HEK293 (cell line): ENCODE measurements around the gene CCDC63.
A peak's percentile ranks its signal among the peaks of the same experiment; 100 is the strongest.

Experiments used
- CTCF ChIA-PET: fragments of 350-600 bp; formaldehyde crosslinking; extraction: SDS; loops from one replicate; lab custom pipeline; 2021; ENCODE audit warnings: antibody characterized with exemption; lab: Yijun Ruan, JAX
- POLR2A ChIA-PET: fragments of 300-600 bp; formaldehyde crosslinking; extraction: SDS; loops from one replicate; lab custom pipeline; 2020; ENCODE audit warnings: antibody characterized with exemption, inconsistent platforms; lab: Yijun Ruan, JAX
- H3K27ac ChIP-seq: fragments of 200-500 bp; sonication (Bioruptor generic); 2 replicates; pipeline ENCODE4 v1.5.1; 2014; ENCODE audit warnings: low read depth, low read length, control low read depth, inconsistent platforms; ENCODE audit errors: extremely low read depth
- H3K36me3 ChIP-seq, 2 experiments: fragments of 200-500 bp in 1 of 2; sonication (Bioruptor generic) in 1 of 2; 1 replicate in 1 of 2; 2 replicates in 1 of 2; pipeline ENCODE4 v1.5.1; 2014 to 2017; ENCODE audit warnings: inconsistent platforms in 2 of 2, low read length in 2 of 2; ENCODE audit not compliant: control insufficient read depth in 2 of 2, insufficient read depth in 1 of 2
- H3K4me1 ChIP-seq: fragments of 200-500 bp; sonication (Bioruptor generic); 2 replicates; pipeline ENCODE4 v1.5.1; 2014; ENCODE audit warnings: mild to moderate bottlenecking, low read length, inconsistent platforms; ENCODE audit not compliant: control insufficient read depth, insufficient read depth
- H3K4me3 ChIP-seq: 2 replicates; pipeline ENCODE4 v1.5.1; 2011; ENCODE audit warnings: low read depth, mild to moderate bottlenecking, control low read depth, low read length, moderate library complexity
- H3K9me3 ChIP-seq: fragments of 200-500 bp; sonication (Bioruptor generic); 2 replicates; pipeline ENCODE4 v1.5.1; 2014; ENCODE audit warnings: low read depth, low read length, inconsistent platforms; ENCODE audit not compliant: control insufficient read depth, insufficient read depth
- KLF7 ChIP-seq: fragments of 450-650 bp; formaldehyde crosslinking; IDR thresholded peaks from 2 replicates; pipeline ENCODE4 v1.5.1; 2016; ENCODE audit warnings: missing biosample characterization, missing genetic modification characterization, borderline replicate concordance
- REPIN1 ChIP-seq: fragments of 450-650 bp; formaldehyde crosslinking; IDR thresholded peaks from 2 replicates; pipeline ENCODE4 v1.5.1; 2017; ENCODE audit warnings: missing biosample characterization, missing genetic modification characterization, low read depth
- SP3 ChIP-seq: fragments of 450-650 bp; formaldehyde crosslinking; IDR thresholded peaks from 2 replicates; pipeline ENCODE4 v1.5.1; 2016; ENCODE audit warnings: missing biosample characterization, missing genetic modification characterization
- ZBTB8A ChIP-seq: fragments of 450-650 bp; formaldehyde crosslinking; IDR thresholded peaks from 2 replicates; pipeline ENCODE4 v1.5.1; 2016; ENCODE audit warnings: missing biosample characterization, missing genetic modification characterization
- ZFP3 ChIP-seq: fragments of 450-650 bp; formaldehyde crosslinking; IDR thresholded peaks from 2 replicates; pipeline ENCODE4 v1.5.1; 2016; ENCODE audit warnings: low read depth, missing biosample characterization, missing genetic modification characterization
- ZFP69B ChIP-seq: fragments of 450-650 bp; formaldehyde crosslinking; IDR thresholded peaks from 2 replicates; pipeline ENCODE4 v1.5.1; 2016; ENCODE audit warnings: missing biosample characterization, missing genetic modification characterization
- ZNF121 ChIP-seq: fragments of 450-650 bp; formaldehyde crosslinking; IDR thresholded peaks from 2 replicates; pipeline ENCODE4 v1.5.1; 2016; ENCODE audit warnings: missing biosample characterization, missing genetic modification characterization
- ZNF138 ChIP-seq: fragments of 450-650 bp; formaldehyde crosslinking; IDR thresholded peaks from 2 replicates; pipeline ENCODE4 v1.5.1; 2016; ENCODE audit warnings: missing biosample characterization, missing genetic modification characterization, borderline replicate concordance
- ZNF19 ChIP-seq: fragments of 450-650 bp; formaldehyde crosslinking; IDR thresholded peaks from 2 replicates; pipeline ENCODE4; 2016; ENCODE audit warnings: missing biosample characterization, missing genetic modification characterization, low read depth
- ZNF202 ChIP-seq: fragments of 450-650 bp; formaldehyde crosslinking; IDR thresholded peaks from 2 replicates; pipeline ENCODE4 v1.5.1; 2016; ENCODE audit warnings: missing biosample characterization, missing genetic modification characterization, borderline replicate concordance
- ZNF211 ChIP-seq: fragments of 450-650 bp; formaldehyde crosslinking; IDR thresholded peaks from 2 replicates; pipeline ENCODE4 v1.5.1; 2016; ENCODE audit warnings: low read depth, missing biosample characterization, missing genetic modification characterization
- ZNF223 ChIP-seq: fragments of 450-650 bp; formaldehyde crosslinking; IDR thresholded peaks from 2 replicates; pipeline ENCODE4 v1.5.1; 2016; ENCODE audit warnings: missing biosample characterization, missing genetic modification characterization
- ZNF292 ChIP-seq: fragments of 450-650 bp; formaldehyde crosslinking; IDR thresholded peaks from 2 replicates; pipeline ENCODE4 v1.5.1; 2016; ENCODE audit warnings: low read depth, missing biosample characterization, missing genetic modification characterization, borderline replicate concordance
- ZNF391 ChIP-seq: fragments of 450-650 bp; formaldehyde crosslinking; IDR thresholded peaks from 2 replicates; pipeline ENCODE4 v1.5.1; 2016; ENCODE audit warnings: low read depth, missing biosample characterization, missing genetic modification characterization, borderline replicate concordance
- ZNF473 ChIP-seq: fragments of 450-650 bp; formaldehyde crosslinking; IDR thresholded peaks from 2 replicates; pipeline ENCODE4 v1.5.1; 2017; ENCODE audit warnings: missing biosample characterization, missing genetic modification characterization
- ZNF549 ChIP-seq: fragments of 450-650 bp; IDR thresholded peaks from 2 replicates; pipeline ENCODE4 v1.5.1; 2018; ENCODE audit warnings: missing biosample characterization, missing genetic modification characterization, mild to moderate bottlenecking, inconsistent platforms, moderate library complexity
- ZNF707 ChIP-seq: fragments of 450-650 bp; formaldehyde crosslinking; IDR thresholded peaks from 2 replicates; pipeline ENCODE4 v1.5.1; 2016; ENCODE audit warnings: missing biosample characterization, missing genetic modification characterization
- TF ChIP-seq, protein P1 (sequence below): fragments of 450-650 bp; formaldehyde crosslinking; conservative IDR thresholded peaks from 2 replicates; pipeline ENCODE4 v1.5.1; 2016; ENCODE audit warnings: low read depth, missing biosample characterization, missing genetic modification characterization
- TF ChIP-seq, protein P2 (sequence below): fragments of 450-650 bp; IDR thresholded peaks from 2 replicates; pipeline ENCODE4 v1.5.1; 2018; ENCODE audit warnings: missing biosample characterization, missing genetic modification characterization
- TF ChIP-seq, protein P3 (sequence below): fragments of 450-650 bp; formaldehyde crosslinking; IDR thresholded peaks from 2 replicates; pipeline ENCODE4 v1.5.1; 2016; ENCODE audit warnings: missing biosample characterization, missing genetic modification characterization, low read depth
- TF ChIP-seq, protein P4 (sequence below): fragments of 450-650 bp; formaldehyde crosslinking; IDR thresholded peaks from 2 replicates; pipeline ENCODE4 v1.5.1; 2016; ENCODE audit warnings: missing biosample characterization, missing genetic modification characterization
- TF ChIP-seq, protein P5 (sequence below): fragments of 450-650 bp; formaldehyde crosslinking; IDR thresholded peaks from 2 replicates; pipeline ENCODE4 v1.5.0; 2017; ENCODE audit warnings: missing biosample characterization, missing genetic modification characterization, borderline replicate concordance

The CCDC63 gene

DNA sequence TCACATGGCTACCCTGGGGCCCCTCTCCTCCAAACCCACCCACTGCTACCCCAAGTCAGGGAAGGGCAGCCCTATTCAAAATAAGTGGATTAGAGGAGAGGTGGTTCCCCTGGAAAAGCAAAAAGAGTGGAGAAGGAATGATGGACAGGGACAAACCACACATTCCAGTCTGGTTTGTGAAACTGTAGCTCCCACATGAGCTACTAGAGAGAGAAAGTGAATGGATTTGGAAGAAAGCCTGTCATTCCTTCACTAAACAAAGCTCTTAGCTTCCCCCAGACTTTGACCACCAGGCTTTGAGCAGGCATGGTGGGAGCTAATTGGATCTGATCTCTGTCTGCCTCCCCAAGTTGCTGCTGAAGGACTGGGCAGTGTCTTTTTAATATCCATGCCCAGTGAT lies 28.0 kb downstream of the CCDC63 start:
- Histone ChIP-seq H3K4me1 (no peaks in the 10 kb centered on the region), H3K36me3 (no peaks in the 10 kb centered on the region), H3K27ac (no peak overlapping the region), H3K4me3 (no peak overlapping the region), H3K9me3 (no peaks in the 10 kb centered on the region)
- ChIA-PET CTCF (interaction anchor here (0.7 to 1.6 kb wide), 2 partner anchors 13 to 211 kb away, joined by 3 to 5 read pairs; no protein-coding TSS in a partner anchor), POLR2A (no interaction called here)
- TF ChIP-seq KLF7 (tag by site-specific recombination) (no peak), ZNF202 (tag by site-specific recombination) (no peak), ZNF707 (no peak), ZNF121 (tag by site-specific recombination) (no peak), REPIN1 (tag by site-specific recombination) (no peak)
- TF ChIP-seq, protein P1, sequence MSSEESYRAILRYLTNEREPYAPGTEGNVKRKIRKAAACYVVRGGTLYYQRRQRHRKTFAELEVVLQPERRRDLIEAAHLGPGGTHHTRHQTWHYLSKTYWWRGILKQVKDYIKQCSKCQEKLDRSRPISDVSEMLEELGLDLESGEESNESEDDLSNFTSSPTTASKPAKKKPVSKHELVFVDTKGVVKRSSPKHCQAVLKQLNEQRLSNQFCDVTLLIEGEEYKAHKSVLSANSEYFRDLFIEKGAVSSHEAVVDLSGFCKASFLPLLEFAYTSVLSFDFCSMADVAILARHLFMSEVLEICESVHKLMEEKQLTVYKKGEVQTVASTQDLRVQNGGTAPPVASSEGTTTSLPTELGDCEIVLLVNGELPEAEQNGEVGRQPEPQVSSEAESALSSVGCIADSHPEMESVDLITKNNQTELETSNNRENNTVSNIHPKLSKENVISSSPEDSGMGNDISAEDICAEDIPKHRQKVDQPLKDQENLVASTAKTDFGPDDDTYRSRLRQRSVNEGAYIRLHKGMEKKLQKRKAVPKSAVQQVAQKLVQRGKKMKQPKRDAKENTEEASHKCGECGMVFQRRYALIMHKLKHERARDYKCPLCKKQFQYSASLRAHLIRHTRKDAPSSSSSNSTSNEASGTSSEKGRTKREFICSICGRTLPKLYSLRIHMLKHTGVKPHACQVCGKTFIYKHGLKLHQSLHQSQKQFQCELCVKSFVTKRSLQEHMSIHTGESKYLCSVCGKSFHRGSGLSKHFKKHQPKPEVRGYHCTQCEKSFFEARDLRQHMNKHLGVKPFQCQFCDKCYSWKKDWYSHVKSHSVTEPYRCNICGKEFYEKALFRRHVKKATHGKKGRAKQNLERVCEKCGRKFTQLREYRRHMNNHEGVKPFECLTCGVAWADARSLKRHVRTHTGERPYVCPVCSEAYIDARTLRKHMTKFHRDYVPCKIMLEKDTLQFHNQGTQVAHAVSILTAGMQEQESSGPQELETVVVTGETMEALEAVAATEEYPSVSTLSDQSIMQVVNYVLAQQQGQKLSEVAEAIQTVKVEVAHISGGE (tag by site-specific recombination), result no peak

DNA sequence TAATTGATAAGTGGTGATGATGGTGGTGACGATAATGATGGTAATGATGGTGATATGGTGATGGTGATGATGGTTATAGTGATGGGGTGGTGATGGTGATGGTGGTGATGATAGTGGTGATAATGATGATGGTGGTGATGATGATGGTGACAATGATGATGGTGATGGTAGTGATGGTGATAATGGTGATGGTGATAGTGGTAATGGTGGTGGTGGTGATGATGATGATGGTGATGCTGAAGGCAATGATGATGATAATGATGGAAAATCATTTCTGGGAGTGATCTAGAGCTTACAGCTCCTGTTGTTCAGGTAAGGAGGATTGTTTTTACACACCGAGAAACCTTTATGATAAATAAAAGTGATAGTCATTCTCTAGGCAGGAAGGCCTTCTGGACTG lies 33.9 kb downstream of the CCDC63 start:
- CTCF ChIA-PET, result no interaction called here
- H3K36me3 ChIP-seq, result no peaks in the 10 kb centered on the region
- no peak overlapping the region for H3K4me3 ChIP-seq
- POLR2A ChIA-PET, result no interaction called here
- H3K4me1 ChIP-seq, result no peaks in the 10 kb centered on the region
- H3K27ac ChIP-seq, result no peak overlapping the region
- TF ChIP-seq, protein P2, sequence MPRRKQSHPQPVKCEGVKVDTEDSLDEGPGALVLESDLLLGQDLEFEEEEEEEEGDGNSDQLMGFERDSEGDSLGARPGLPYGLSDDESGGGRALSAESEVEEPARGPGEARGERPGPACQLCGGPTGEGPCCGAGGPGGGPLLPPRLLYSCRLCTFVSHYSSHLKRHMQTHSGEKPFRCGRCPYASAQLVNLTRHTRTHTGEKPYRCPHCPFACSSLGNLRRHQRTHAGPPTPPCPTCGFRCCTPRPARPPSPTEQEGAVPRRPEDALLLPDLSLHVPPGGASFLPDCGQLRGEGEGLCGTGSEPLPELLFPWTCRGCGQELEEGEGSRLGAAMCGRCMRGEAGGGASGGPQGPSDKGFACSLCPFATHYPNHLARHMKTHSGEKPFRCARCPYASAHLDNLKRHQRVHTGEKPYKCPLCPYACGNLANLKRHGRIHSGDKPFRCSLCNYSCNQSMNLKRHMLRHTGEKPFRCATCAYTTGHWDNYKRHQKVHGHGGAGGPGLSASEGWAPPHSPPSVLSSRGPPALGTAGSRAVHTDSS, result peak; percentile 89
- TF ChIP-seq ZNF549 (tag by site-specific recombination) (no peak), ZNF223 (tag by site-specific recombination) (no peak)
- no peaks in the 10 kb centered on the region for H3K9me3 ChIP-seq

DNA sequence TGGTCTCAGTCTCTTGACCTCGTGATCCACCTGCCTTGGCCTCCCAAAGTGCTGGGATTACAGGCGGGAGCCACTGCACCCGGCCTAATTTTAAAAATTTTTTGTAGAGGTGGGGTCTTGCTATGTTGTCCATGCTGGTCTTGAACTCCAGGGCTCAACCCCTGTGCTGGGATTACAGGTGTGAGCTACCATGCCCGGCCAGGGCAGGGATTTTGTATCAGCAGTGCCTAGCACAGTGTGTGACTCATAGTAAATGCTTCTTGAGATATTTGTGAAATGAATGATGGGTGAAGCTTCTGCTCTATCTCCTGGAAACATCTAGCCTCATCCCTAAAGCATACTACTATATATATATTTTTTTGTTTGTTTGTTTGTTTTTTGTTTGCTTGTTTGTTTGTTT lies 36.5 kb downstream of the CCDC63 start:
- Histone ChIP-seq H3K9me3 (no peaks in the 10 kb centered on the region), H3K4me3 (no peak overlapping the region), H3K36me3 (no peaks in the 10 kb centered on the region), H3K4me1 (no peaks in the 10 kb centered on the region), H3K27ac (no peak overlapping the region)
- ChIA-PET POLR2A (no interaction called here), CTCF (interaction anchor here (0.8 to 0.9 kb wide), 2 partner anchors 10 to 49 kb away, joined by 3 to 4 read pairs; no protein-coding TSS in a partner anchor)
- TF ChIP-seq, protein P3, sequence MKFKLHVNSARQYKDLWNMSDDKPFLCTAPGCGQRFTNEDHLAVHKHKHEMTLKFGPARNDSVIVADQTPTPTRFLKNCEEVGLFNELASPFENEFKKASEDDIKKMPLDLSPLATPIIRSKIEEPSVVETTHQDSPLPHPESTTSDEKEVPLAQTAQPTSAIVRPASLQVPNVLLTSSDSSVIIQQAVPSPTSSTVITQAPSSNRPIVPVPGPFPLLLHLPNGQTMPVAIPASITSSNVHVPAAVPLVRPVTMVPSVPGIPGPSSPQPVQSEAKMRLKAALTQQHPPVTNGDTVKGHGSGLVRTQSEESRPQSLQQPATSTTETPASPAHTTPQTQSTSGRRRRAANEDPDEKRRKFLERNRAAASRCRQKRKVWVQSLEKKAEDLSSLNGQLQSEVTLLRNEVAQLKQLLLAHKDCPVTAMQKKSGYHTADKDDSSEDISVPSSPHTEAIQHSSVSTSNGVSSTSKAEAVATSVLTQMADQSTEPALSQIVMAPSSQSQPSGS (tag by site-specific recombination), result no peak
- TF ChIP-seq ZFP69B (tag by site-specific recombination) (no peak), ZFP3 (no peak), ZNF292 (no peak), ZNF211 (tag by site-specific recombination) (no peak), ZNF473 (tag by site-specific recombination) (no peak), ZNF19 (tag by site-specific recombination) (no peak), ZNF391 (tag by site-specific recombination) (no peak), ZNF138 (tag by site-specific recombination) (no peak), ZBTB8A (tag by site-specific recombination) (no peak), SP3 (tag by site-specific recombination) (no peak)
- TF ChIP-seq, protein P4, sequence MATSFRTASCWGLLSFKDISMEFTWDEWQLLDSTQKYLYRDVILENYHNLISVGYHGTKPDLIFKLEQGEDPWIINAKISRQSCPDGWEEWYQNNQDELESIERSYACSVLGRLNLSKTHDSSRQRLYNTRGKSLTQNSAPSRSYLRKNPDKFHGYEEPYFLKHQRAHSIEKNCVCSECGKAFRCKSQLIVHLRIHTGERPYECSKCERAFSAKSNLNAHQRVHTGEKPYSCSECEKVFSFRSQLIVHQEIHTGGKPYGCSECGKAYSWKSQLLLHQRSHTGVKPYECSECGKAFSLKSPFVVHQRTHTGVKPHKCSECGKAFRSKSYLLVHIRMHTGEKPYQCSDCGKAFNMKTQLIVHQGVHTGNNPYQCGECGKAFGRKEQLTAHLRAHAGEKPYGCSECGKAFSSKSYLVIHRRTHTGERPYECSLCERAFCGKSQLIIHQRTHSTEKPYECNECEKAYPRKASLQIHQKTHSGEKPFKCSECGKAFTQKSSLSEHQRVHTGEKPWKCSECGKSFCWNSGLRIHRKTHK (tag by site-specific recombination), result no peak
- TF ChIP-seq, protein P5, sequence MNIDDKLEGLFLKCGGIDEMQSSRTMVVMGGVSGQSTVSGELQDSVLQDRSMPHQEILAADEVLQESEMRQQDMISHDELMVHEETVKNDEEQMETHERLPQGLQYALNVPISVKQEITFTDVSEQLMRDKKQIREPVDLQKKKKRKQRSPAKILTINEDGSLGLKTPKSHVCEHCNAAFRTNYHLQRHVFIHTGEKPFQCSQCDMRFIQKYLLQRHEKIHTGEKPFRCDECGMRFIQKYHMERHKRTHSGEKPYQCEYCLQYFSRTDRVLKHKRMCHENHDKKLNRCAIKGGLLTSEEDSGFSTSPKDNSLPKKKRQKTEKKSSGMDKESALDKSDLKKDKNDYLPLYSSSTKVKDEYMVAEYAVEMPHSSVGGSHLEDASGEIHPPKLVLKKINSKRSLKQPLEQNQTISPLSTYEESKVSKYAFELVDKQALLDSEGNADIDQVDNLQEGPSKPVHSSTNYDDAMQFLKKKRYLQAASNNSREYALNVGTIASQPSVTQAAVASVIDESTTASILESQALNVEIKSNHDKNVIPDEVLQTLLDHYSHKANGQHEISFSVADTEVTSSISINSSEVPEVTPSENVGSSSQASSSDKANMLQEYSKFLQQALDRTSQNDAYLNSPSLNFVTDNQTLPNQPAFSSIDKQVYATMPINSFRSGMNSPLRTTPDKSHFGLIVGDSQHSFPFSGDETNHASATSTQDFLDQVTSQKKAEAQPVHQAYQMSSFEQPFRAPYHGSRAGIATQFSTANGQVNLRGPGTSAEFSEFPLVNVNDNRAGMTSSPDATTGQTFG (tag by site-specific recombination), result no peak
